Colonic mucosa (tissue), 4 donors: ENCODE data around the gene HSP90AB1. TPM values are rescaled to one million over a fixed set of nuclear protein-coding genes. Genes with fewer than 3 reads are reported as not detected.

ENCODE experiments used
- DNase-seq: peaks from one replicate; pipeline ENCODE4 v3.0.0-alpha.2; 2020
- H3K27ac ChIP-seq: fragments of 200-600 bp; one replicate; pipeline ENCODE4 v1.8.0; 2021
- H3K27me3 ChIP-seq: fragments of 200-600 bp; one replicate; pipeline ENCODE4 v1.8.0; 2021
- H3K36me3 ChIP-seq: fragments of 200-600 bp; one replicate; pipeline ENCODE4 v1.8.0; 2021
- H3K4me1 ChIP-seq: fragments of 200-600 bp; one replicate; pipeline ENCODE4 v1.8.0; 2021; ENCODE audit warnings: mild to moderate bottlenecking
- H3K4me3 ChIP-seq: fragments of 200-600 bp; one replicate; pipeline ENCODE4 v1.8.0; 2021
- H3K9ac ChIP-seq, 2 donors: one replicate each; pipeline ENCODE4 v1.7.0; 2013; ENCODE audit warnings: control low read depth in 2 of 2, low read depth in 2 of 2, low read length in 2 of 2
- H3K9me3 ChIP-seq: fragments of 200-600 bp; one replicate; pipeline ENCODE4 v1.8.0; 2021
- CTCF ChIP-seq: fragments of 200-600 bp; IDR thresholded peaks from one replicate; pipeline ENCODE4 v1.8.0; 2022; ENCODE audit warnings: antibody characterized with exemption, mild to moderate bottlenecking
- intact Hi-C: fragments of 100-400 bp; cut with DNase I; formaldehyde crosslinking; loops from one replicate; pipeline ENCODE4 v1.14.1; 2022
- total RNA-seq, 2 donors: library from RNA; stranded (reverse); fragmentation: NEBNext Ultra II Directional in 1 of 2; extraction: Animal tissue kit (Norgen Biotek cat#: 25700) in 1 of 2; gene quantifications; one replicate each; pipeline ENCODE4 v1.2.1, GENCODE V29; 2021
- donor health status: healthy.
- donor health status: DM: no; HTN: no; CAD: no.
- donor health status: DM: no; HTN: no; CAD: no.

HSP90AB1 gene
- total RNA-seq, 2 donors from 2014 or later: 409 to 1,163 TPM

GRCh38 chr6:44286747-44287146 lies 39.8 kb downstream of the HSP90AB1 start:
- H3K9ac ChIP-seq: no peak overlapping the region
- no peak for TF ChIP-seq CTCF
- no peaks in the 10 kb centered on the region for H3K4me1 ChIP-seq
- H3K9me3 ChIP-seq: no peaks in the 10 kb centered on the region
- H3K4me3 ChIP-seq: no peak overlapping the region
- no peak for DNase-seq
- H3K36me3 ChIP-seq: no peaks in the 10 kb centered on the region
- intact Hi-C loops: no loop called here
- no peak overlapping the region for H3K27ac ChIP-seq
- H3K27me3 ChIP-seq: peaks cover 7% of the 10 kb centered on the region

- H3K9ac ChIP-seq: no peak overlapping the region
- TF ChIP-seq CTCF: no peak
- no peak overlapping the region for H3K27ac ChIP-seq
- no peaks in the 10 kb centered on the region for H3K9me3 ChIP-seq
- no peak for DNase-seq
- H3K27me3 ChIP-seq: peaks cover 7% of the 10 kb centered on the region
- no peaks in the 10 kb centered on the region for H3K36me3 ChIP-seq
- no peaks in the 10 kb centered on the region for H3K4me1 ChIP-seq
- H3K4me3 ChIP-seq: no peak overlapping the region
- intact Hi-C loops: no loop called here
These were observed 42.9 kb downstream of the HSP90AB1 start for GRCh38 chr6:44289726-44290260.

- Histone ChIP-seq H3K9ac (no peak overlapping the region), H3K4me3 (no peak overlapping the region), H3K36me3 (no peaks in the 10 kb centered on the region), H3K27me3 (peaks cover 25% of the 10 kb centered on the region), H3K9me3 (no peaks in the 10 kb centered on the region), H3K4me1 (no peaks in the 10 kb centered on the region), H3K27ac (no peak overlapping the region)
- intact Hi-C loops: no loop called here
- DNase-seq: no peak
- TF ChIP-seq CTCF: no peak
These were observed 44.9 kb downstream of the HSP90AB1 start for GRCh38 chr6:44291841-44292240.

GRCh38 chr6:44292661-44293365 lies 45.9 kb downstream of the HSP90AB1 start:
- intact Hi-C loops: no loop called here
- DNase-seq: no peak
- no peak overlapping the region for H3K4me3 ChIP-seq
- peaks cover 9% of the 10 kb centered on the region for H3K4me1 ChIP-seq
- H3K9me3 ChIP-seq: no peaks in the 10 kb centered on the region
- no peak overlapping the region for H3K9ac ChIP-seq
- peaks cover 33% of the 10 kb centered on the region for H3K27me3 ChIP-seq
- no peak overlapping the region for H3K27ac ChIP-seq
- no peaks in the 10 kb centered on the region for H3K36me3 ChIP-seq
- no peak for TF ChIP-seq CTCF

GRCh38 chr6:44294832-44295791 lies 48.2 kb downstream of the HSP90AB1 start:
- Histone ChIP-seq H3K9ac (no peak overlapping the region), H3K27ac (no peak overlapping the region), H3K9me3 (no peaks in the 10 kb centered on the region), H3K36me3 (no peaks in the 10 kb centered on the region), H3K4me3 (no peak overlapping the region), H3K27me3 (peaks cover 32% of the 10 kb centered on the region), H3K4me1 (peaks cover 11% of the 10 kb centered on the region)
- no peak for TF ChIP-seq CTCF
- intact Hi-C loops: no loop called here
- DNase-seq: no peak
